ENCODE data around the gene PEG3. TPM values are rescaled to one million over a fixed set of nuclear protein-coding genes. Genes with fewer than 3 reads are reported as not detected.

The PEG3 gene
- polyA plus RNA-seq, 1 donor (not counting 4 experiments of a cell fraction or from before 2014, with no cell fraction given), result 0.14 TPM

DNA sequence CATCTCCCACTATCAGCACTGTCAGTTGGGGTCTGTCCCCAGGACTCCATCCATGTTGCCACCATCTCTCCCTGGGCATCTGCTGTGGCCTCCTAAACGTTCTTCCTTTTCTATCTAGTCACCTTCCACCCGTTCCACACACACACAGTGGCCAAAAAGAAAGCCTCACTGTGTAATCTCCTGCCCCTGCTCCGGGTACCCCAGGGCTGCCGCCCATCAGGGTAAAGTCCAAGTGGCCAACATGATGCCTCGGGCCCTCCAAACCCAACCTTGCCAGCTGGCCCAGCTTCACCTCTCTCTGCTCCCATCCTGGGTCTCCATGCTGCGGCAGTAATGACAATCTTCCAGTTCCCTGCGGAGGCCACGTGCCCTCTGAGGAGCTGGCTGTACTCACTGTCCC lies 29.4 kb upstream of the PEG3 start:
- FAIRE-seq, result no peak
- no peaks in the 10 kb centered on the region for H3K27me3 ChIP-seq (ENCODE audit: control insufficient read depth, extremely low read depth, insufficient read depth, low read length)
- no peak overlapping the region for H3K27ac ChIP-seq (ENCODE audit: control insufficient read depth, insufficient read depth, low read length)
- no peak overlapping the region for H2AFZ ChIP-seq (ENCODE audit: control insufficient read depth, low read length)
- no peaks in the 10 kb centered on the region for H3K79me2 ChIP-seq (ENCODE audit: control insufficient read depth, insufficient read depth, low read length)
- peaks cover 11% of the 10 kb centered on the region for H3K9me3 ChIP-seq (ENCODE audit: control insufficient read depth, low read depth, low read length)
- H3K9me1 ChIP-seq (ENCODE audit: control insufficient read depth, extremely low read depth, insufficient read depth, low read length), result no peaks in the 10 kb centered on the region
- H3K4me2 ChIP-seq (ENCODE audit: control insufficient read depth, extremely low read depth, insufficient read depth, low read depth, low read length), result no peak overlapping the region
- no peak for DNase-seq (ENCODE audit: low read depth, low spot score)
- dilution Hi-C loops (cut with MboI; ENCODE audit: extremely low pct_ligation_motif_present, low sequenced_read_pairs), result no loop called here
- no peak for TF ChIP-seq EZH2 (IDR thresholded peaks at IDR 0.05; ENCODE audit: low read length)
- TF ChIP-seq, protein P1, sequence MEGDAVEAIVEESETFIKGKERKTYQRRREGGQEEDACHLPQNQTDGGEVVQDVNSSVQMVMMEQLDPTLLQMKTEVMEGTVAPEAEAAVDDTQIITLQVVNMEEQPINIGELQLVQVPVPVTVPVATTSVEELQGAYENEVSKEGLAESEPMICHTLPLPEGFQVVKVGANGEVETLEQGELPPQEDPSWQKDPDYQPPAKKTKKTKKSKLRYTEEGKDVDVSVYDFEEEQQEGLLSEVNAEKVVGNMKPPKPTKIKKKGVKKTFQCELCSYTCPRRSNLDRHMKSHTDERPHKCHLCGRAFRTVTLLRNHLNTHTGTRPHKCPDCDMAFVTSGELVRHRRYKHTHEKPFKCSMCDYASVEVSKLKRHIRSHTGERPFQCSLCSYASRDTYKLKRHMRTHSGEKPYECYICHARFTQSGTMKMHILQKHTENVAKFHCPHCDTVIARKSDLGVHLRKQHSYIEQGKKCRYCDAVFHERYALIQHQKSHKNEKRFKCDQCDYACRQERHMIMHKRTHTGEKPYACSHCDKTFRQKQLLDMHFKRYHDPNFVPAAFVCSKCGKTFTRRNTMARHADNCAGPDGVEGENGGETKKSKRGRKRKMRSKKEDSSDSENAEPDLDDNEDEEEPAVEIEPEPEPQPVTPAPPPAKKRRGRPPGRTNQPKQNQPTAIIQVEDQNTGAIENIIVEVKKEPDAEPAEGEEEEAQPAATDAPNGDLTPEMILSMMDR (optimal IDR thresholded peaks at IDR 0.05 in 1 of 3, IDR thresholded peaks at IDR 0.05 in 1 of 3, conservative IDR thresholded peaks at IDR 0.05 in 1 of 3; ENCODE audit: extremely low read depth in 1 of 3, insufficient read depth in 2 of 3, low read length in 3 of 3), result no peak
- no peaks in the 10 kb centered on the region for H3K36me3 ChIP-seq (ENCODE audit: control insufficient read depth in 2 of 2, extremely low read depth in 1 of 2, insufficient read depth in 2 of 2, low read length in 2 of 2)
- no peak overlapping the region for H3K4me3 ChIP-seq (ENCODE audit: control insufficient read depth in 2 of 3, extremely low read depth in 1 of 3, insufficient read depth in 2 of 3, low read depth in 1 of 3, low read length in 3 of 3)
- no peak overlapping the region for H3K9ac ChIP-seq (ENCODE audit: control insufficient read depth, extremely low read depth, insufficient read depth, low read length)
- H4K20me1 ChIP-seq (ENCODE audit: control insufficient read depth, extremely low read depth, insufficient read depth, low read length), result no peaks in the 10 kb centered on the region
- H3K4me1 ChIP-seq (ENCODE audit: control insufficient read depth, extremely low read depth, insufficient read depth, low read length), result no peaks in the 10 kb centered on the region

DNA sequence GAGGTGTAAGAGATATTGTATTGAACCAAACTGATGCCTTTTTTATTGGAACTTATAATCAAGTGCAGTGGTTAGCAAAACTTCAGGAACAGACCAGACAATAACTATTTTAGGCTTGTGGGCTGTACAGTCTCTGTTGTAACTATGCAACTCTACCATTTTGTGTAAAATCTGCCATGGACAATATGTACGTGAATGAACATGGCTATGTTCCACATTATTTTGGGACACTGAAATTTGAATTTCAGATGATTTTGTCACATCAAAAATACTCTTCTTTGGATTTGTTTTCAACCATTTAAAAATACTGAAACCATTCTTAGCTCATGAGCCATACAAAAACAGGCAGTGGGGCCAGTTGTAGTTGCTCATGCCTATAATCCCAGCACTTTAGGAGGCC lies 27.9 kb upstream of the PEG3 start:
- H2AFZ ChIP-seq (ENCODE audit: control insufficient read depth, low read length), result no peak overlapping the region
- H3K9me1 ChIP-seq (ENCODE audit: control insufficient read depth, extremely low read depth, insufficient read depth, low read length), result no peaks in the 10 kb centered on the region
- H3K4me2 ChIP-seq (ENCODE audit: control insufficient read depth, extremely low read depth, insufficient read depth, low read depth, low read length), result no peak overlapping the region
- DNase-seq (ENCODE audit: low read depth, low spot score) (no peak), FAIRE-seq (no peak)
- dilution Hi-C loops (cut with MboI; ENCODE audit: extremely low pct_ligation_motif_present, low sequenced_read_pairs), result no loop called here
- H3K4me1 ChIP-seq (ENCODE audit: control insufficient read depth, extremely low read depth, insufficient read depth, low read length), result no peaks in the 10 kb centered on the region
- H3K27ac ChIP-seq (ENCODE audit: control insufficient read depth, insufficient read depth, low read length), result no peak overlapping the region
- H3K27me3 ChIP-seq (ENCODE audit: control insufficient read depth, extremely low read depth, insufficient read depth, low read length), result no peaks in the 10 kb centered on the region
- H3K9ac ChIP-seq (ENCODE audit: control insufficient read depth, extremely low read depth, insufficient read depth, low read length), result no peak overlapping the region
- H3K4me3 ChIP-seq (ENCODE audit: control insufficient read depth in 2 of 3, extremely low read depth in 1 of 3, insufficient read depth in 2 of 3, low read depth in 1 of 3, low read length in 3 of 3), result no peak overlapping the region
- H3K36me3 ChIP-seq (ENCODE audit: control insufficient read depth in 2 of 2, extremely low read depth in 1 of 2, insufficient read depth in 2 of 2, low read length in 2 of 2), result no peaks in the 10 kb centered on the region
- no peaks in the 10 kb centered on the region for H4K20me1 ChIP-seq (ENCODE audit: control insufficient read depth, extremely low read depth, insufficient read depth, low read length)
- no peaks in the 10 kb centered on the region for H3K79me2 ChIP-seq (ENCODE audit: control insufficient read depth, insufficient read depth, low read length)
- TF ChIP-seq, protein P1 (optimal IDR thresholded peaks at IDR 0.05 in 1 of 3, IDR thresholded peaks at IDR 0.05 in 1 of 3, conservative IDR thresholded peaks at IDR 0.05 in 1 of 3; ENCODE audit: extremely low read depth in 1 of 3, insufficient read depth in 2 of 3, low read length in 3 of 3), result no peak
- no peak for TF ChIP-seq EZH2 (IDR thresholded peaks at IDR 0.05; ENCODE audit: low read length)
- H3K9me3 ChIP-seq (ENCODE audit: control insufficient read depth, low read depth, low read length), result peaks cover 10% of the 10 kb centered on the region

Measured in keratinocyte (primary cell).